ENCODE data around the gene ELAC2.

ELAC2 gene

DNA sequence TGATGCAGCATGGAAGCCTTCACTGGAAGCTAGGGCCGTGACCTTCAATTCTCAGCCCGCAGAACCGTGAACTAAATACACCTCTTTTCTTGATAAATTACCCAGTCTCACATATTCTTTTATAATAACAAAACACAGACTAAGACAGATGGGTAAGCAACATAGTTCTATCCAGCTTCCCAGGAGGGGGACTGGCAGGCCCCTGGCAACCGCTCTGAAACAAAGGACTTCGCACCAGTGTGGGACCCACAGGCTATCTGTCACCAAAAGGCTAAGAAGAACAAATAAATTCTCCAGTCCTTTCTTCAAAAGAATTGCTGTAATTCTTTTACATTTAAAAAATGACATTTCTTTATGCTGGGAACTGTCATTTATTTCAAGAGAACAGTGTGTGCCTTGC is 19.0 kb downstream of the ELAC2 start:
- DNase-seq (ENCODE audit: low read depth): no peak
- TF ChIP-seq, protein P1, sequence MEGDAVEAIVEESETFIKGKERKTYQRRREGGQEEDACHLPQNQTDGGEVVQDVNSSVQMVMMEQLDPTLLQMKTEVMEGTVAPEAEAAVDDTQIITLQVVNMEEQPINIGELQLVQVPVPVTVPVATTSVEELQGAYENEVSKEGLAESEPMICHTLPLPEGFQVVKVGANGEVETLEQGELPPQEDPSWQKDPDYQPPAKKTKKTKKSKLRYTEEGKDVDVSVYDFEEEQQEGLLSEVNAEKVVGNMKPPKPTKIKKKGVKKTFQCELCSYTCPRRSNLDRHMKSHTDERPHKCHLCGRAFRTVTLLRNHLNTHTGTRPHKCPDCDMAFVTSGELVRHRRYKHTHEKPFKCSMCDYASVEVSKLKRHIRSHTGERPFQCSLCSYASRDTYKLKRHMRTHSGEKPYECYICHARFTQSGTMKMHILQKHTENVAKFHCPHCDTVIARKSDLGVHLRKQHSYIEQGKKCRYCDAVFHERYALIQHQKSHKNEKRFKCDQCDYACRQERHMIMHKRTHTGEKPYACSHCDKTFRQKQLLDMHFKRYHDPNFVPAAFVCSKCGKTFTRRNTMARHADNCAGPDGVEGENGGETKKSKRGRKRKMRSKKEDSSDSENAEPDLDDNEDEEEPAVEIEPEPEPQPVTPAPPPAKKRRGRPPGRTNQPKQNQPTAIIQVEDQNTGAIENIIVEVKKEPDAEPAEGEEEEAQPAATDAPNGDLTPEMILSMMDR (IDR thresholded peaks at IDR 0.05; ENCODE audit: control insufficient read depth, extremely low read depth, insufficient read depth): no peak

GRCh38 chr17:12998461-12998860 is 19.4 kb downstream of the ELAC2 start:
- DNase-seq (ENCODE audit: low read depth): no peak
- TF ChIP-seq, protein P1 (IDR thresholded peaks at IDR 0.05; ENCODE audit: control insufficient read depth, extremely low read depth, insufficient read depth): no peak
- H3K4me3 ChIP-seq (ENCODE audit: low read depth, low read length): no peak overlapping the region

More for the DNA sequence above, 19.0 kb downstream of the ELAC2 start:
- no peak overlapping the region for H3K4me3 ChIP-seq (ENCODE audit: low read depth, low read length)

DNA sequence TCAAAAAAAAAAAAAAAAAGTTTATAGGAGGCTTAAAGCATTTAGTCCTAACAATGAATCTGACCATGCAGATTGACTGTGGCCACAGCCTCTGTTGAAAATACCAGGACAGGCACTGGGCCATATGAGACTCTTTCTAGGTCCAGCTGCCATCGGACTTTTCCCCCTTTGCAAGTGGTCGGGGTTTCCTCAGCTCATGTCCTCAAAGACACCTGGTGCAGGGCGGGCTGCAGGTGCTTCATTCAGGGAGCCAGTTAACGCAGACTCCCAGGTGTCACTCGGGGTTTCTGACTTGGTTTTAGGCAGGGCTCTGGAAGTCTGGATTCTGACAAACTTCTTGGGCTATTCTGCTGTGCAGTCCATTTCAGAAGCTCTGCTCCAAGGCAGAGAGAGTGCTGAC is 20.9 kb downstream of the ELAC2 start:
- no peak for DNase-seq (ENCODE audit: low read depth)
- TF ChIP-seq, protein P1 (IDR thresholded peaks at IDR 0.05; ENCODE audit: control insufficient read depth, extremely low read depth, insufficient read depth): no peak
- H3K4me3 ChIP-seq (ENCODE audit: low read depth, low read length): no peak overlapping the region

DNA sequence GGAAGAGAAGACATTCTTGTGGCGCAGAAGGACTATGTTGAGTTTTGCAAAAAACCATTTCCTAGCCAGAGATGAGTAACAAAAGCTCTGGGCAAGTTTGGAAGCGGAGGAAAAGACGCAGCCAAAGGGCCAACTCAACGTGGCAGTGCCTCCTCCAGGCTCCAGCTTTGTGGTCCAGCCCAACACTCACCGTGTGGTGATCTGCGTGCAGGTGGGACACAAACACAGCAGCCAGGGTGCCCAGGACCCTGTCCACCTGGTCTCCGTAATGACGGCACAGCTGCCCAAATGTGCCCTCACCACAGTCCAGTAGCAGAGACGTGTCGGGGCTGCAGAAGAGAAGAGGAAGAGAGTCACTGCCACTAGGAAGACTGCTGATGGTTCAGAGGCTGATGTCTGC is 21.5 kb downstream of the ELAC2 start:
- no peak overlapping the region for H3K4me3 ChIP-seq (ENCODE audit: low read depth, low read length)
- TF ChIP-seq, protein P1 (IDR thresholded peaks at IDR 0.05; ENCODE audit: control insufficient read depth, extremely low read depth, insufficient read depth): no peak
- no peak for DNase-seq (ENCODE audit: low read depth)

DNA sequence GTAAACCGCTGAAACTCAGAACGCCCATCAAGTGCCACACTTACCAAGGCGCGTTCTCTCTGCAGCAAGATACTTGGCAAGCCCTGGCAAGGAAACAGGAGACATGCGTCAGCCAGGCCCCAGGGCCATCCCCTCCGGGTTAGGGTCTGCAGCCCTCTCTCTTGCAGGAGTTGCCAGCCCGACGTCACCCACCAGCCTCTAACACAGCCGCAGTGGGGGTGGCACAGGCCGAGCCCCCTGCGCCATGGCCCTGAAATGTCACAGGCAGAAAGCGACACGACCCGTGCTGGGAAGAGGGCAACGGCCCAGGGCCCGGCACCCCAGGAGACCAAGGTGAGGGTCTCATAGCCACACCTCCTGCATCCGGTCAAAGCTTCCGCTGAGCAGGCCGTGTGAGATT is 21.9 kb downstream of the ELAC2 start:
- H3K4me3 ChIP-seq (ENCODE audit: low read depth, low read length): no peak overlapping the region
- TF ChIP-seq, protein P1 (IDR thresholded peaks at IDR 0.05; ENCODE audit: control insufficient read depth, extremely low read depth, insufficient read depth): no peak
- no peak for DNase-seq (ENCODE audit: low read depth)

GRCh38 chr17:12995106-12995895 is 22.5 kb downstream of the ELAC2 start:
- TF ChIP-seq, protein P1 (IDR thresholded peaks at IDR 0.05; ENCODE audit: control insufficient read depth, extremely low read depth, insufficient read depth): no peak
- no peak for DNase-seq (ENCODE audit: low read depth)
- no peak overlapping the region for H3K4me3 ChIP-seq (ENCODE audit: low read depth, low read length)
